Mucosa of descending colon (tissue), 3 donors: ENCODE results near the gene AGAP1. TPM values are rescaled to one million over a fixed set of nuclear protein-coding genes. Genes with fewer than 3 reads are reported as not detected.
A peak's percentile ranks its signal among the peaks of the same experiment; 100 is the strongest.

ENCODE experiments used
- ATAC-seq: fragments of 200-7000 bp; cut with Tn5 transposase; one replicate; pipeline ENCODE4 v1.9.1; 2020; ENCODE audit warnings: mild to moderate bottlenecking, moderate library complexity
- DNase-seq, 3 donors: peaks; one replicate each; pipeline ENCODE4 v3.0.0-alpha.2; 2020
- H3K36me3 ChIP-seq: fragments of 200-600 bp; one replicate; pipeline ENCODE4 v1.8.0; 2021; ENCODE audit warnings: low read depth, mild to moderate bottlenecking
- H3K4me1 ChIP-seq: fragments of 200-600 bp; one replicate; pipeline ENCODE4 v1.8.0; 2021; ENCODE audit warnings: low read depth, mild to moderate bottlenecking
- H3K4me3 ChIP-seq: fragments of 200-600 bp; one replicate; pipeline ENCODE4 v1.8.0; 2021; ENCODE audit warnings: mild to moderate bottlenecking
- H3K9me3 ChIP-seq: fragments of 200-600 bp; one replicate; pipeline ENCODE4 v1.8.0; 2021; ENCODE audit warnings: mild to moderate bottlenecking
- intact Hi-C, 2 donors: fragments of 100-400 bp; cut with DNase I in 1 of 2; cut with micrococcal nuclease in 1 of 2; formaldehyde crosslinking; loops; one replicate each; pipeline versions ENCODE4 v1.11.0 to v1.11.1; 2022; cut with DNase I, micrococcal nuclease
- total RNA-seq, 3 donors: library from RNA; stranded (reverse); fragmentation: NEBNext Ultra II Directional in 2 of 3; extraction: Animal tissue kit (Norgen Biotek cat#: 25700) in 2 of 3; gene quantifications; one replicate each; pipeline versions ENCODE4 v1.2.1 to v1.2.4, GENCODE V29; 2021 to 2023
- TF ChIP-seq, protein P1 (sequence below): fragments of 200-600 bp; IDR thresholded peaks from one replicate; pipeline ENCODE4 v1.8.0; 2022; ENCODE audit warnings: antibody characterized with exemption, mild to moderate bottlenecking
- donor health status: DM: no; HTN: no; CAD: no; lungs with moderate emphysema.
- donor health status: DM: no; HTN: no; CAD: no.
- donor health status: DM: no; HTN: yes; CAD: no.

The AGAP1 gene
- total RNA-seq, 3 donors from 2014 or later = 68.1 to 112 (median 88.9) TPM

DNA sequence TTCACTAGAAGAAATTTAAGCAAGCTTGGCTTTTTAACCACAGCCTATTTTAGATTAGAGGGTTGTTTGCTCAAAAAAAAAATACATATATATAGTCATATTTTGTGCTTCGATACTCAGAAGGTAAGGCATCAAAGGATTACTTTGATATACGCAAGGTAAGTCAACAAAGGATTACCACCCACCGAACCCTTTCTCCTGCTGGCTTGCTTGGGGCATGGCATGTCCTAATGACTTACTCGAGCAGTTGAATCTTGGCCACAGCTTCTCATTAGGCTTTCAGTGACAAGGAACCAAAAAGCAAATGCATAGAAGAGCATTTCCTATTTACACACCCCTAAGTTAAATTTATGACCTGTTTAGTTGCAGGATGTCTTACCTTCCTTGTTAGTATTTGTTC lies 295.7 kb downstream of the AGAP1 start:
- Histone ChIP-seq H3K4me3 (no peak overlapping the region), H3K4me1 (no peaks in the 10 kb centered on the region), H3K9me3 (no peaks in the 10 kb centered on the region), H3K36me3 (no peaks in the 10 kb centered on the region)
- intact Hi-C loops = no loop called here
- DNase-seq (no peak), ATAC-seq (no peak)
- TF ChIP-seq, protein P1, sequence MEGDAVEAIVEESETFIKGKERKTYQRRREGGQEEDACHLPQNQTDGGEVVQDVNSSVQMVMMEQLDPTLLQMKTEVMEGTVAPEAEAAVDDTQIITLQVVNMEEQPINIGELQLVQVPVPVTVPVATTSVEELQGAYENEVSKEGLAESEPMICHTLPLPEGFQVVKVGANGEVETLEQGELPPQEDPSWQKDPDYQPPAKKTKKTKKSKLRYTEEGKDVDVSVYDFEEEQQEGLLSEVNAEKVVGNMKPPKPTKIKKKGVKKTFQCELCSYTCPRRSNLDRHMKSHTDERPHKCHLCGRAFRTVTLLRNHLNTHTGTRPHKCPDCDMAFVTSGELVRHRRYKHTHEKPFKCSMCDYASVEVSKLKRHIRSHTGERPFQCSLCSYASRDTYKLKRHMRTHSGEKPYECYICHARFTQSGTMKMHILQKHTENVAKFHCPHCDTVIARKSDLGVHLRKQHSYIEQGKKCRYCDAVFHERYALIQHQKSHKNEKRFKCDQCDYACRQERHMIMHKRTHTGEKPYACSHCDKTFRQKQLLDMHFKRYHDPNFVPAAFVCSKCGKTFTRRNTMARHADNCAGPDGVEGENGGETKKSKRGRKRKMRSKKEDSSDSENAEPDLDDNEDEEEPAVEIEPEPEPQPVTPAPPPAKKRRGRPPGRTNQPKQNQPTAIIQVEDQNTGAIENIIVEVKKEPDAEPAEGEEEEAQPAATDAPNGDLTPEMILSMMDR = no peak

GRCh38 chr2:235793163-235793752 lies 299.4 kb downstream of the AGAP1 start:
- no peaks in the 10 kb centered on the region for H3K9me3 ChIP-seq
- intact Hi-C loops = no loop called here
- ATAC-seq (peak; percentile 49), DNase-seq (no peak)
- H3K4me3 ChIP-seq = no peak overlapping the region
- H3K4me1 ChIP-seq = no peaks in the 10 kb centered on the region
- H3K36me3 ChIP-seq = no peaks in the 10 kb centered on the region
- TF ChIP-seq, protein P1 = no peak

GRCh38 chr2:235799281-235799680 lies 305.4 kb downstream of the AGAP1 start:
- Histone ChIP-seq H3K4me3 (no peak overlapping the region), H3K4me1 (no peaks in the 10 kb centered on the region), H3K36me3 (no peaks in the 10 kb centered on the region), H3K9me3 (no peaks in the 10 kb centered on the region)
- TF ChIP-seq, protein P1 = no peak
- intact Hi-C loops = no loop called here
- ATAC-seq = no peak
- no peak for DNase-seq

- Histone ChIP-seq H3K36me3 (no peaks in the 10 kb centered on the region), H3K4me3 (no peak overlapping the region), H3K4me1 (no peaks in the 10 kb centered on the region), H3K9me3 (no peaks in the 10 kb centered on the region)
- DNase-seq (no peak), ATAC-seq (no peak)
- TF ChIP-seq, protein P1 = no peak
- intact Hi-C loops = no loop called here
Measured at GRCh38 chr2:235802542-235802941, 308.7 kb downstream of the AGAP1 start.

GRCh38 chr2:235803028-235803427 lies 309.2 kb downstream of the AGAP1 start:
- H3K4me1 ChIP-seq = no peaks in the 10 kb centered on the region
- no peak for ATAC-seq

More at GRCh38 chr2:235803028-235803427, 309.2 kb downstream of the AGAP1 start:
- intact Hi-C loops = no loop called here
- no peak overlapping the region for H3K4me3 ChIP-seq
- H3K36me3 ChIP-seq = no peaks in the 10 kb centered on the region
- H3K9me3 ChIP-seq = no peaks in the 10 kb centered on the region
- TF ChIP-seq, protein P1 = no peak
- no peak for DNase-seq
